HG03066 (cell line): ENCODE data around the gene PEAR1.

Experiments
- ATAC-seq: cut with Tn5 transposase; IDR thresholded peaks from one replicate; pipeline ENCODE4 v1.9.1; 2021; ENCODE audit warnings: low read depth; ENCODE audit not compliant: unreplicated experiment

Gene PEAR1

GRCh38 chr1:156957634-156958033, 64.1 kb downstream of the PEAR1 start:
- ATAC-seq = no peak

GRCh38 chr1:156958247-156958714, 64.8 kb downstream of the PEAR1 start:
- no peak for ATAC-seq

GRCh38 chr1:156959414-156959813, 65.9 kb downstream of the PEAR1 start:
- no peak for ATAC-seq

- no peak for ATAC-seq
These were observed 66.4 kb downstream of the PEAR1 start for GRCh38 chr1:156959925-156960324.

GRCh38 chr1:156961709-156962108, 68.2 kb downstream of the PEAR1 start:
- ATAC-seq = no peak

GRCh38 chr1:156963621-156964020, 70.1 kb downstream of the PEAR1 start:
- ATAC-seq = no peak

GRCh38 chr1:156964441-156964840, 70.9 kb downstream of the PEAR1 start:
- no peak for ATAC-seq
